HS-5 (cell line): Measurements from ENCODE around the gene HIF1A.
"Not testable (repeated sequence)": the region's sequence is repeated elsewhere in the genome, so short reads cannot be mapped to it uniquely, and the experiment has no call there.

Source experiments
- DNase-seq: peaks from one replicate; pipeline ENCODE4 v3.0.0-alpha.2; 2012; ENCODE audit warnings: low read depth

The HIF1A gene

DNA sequence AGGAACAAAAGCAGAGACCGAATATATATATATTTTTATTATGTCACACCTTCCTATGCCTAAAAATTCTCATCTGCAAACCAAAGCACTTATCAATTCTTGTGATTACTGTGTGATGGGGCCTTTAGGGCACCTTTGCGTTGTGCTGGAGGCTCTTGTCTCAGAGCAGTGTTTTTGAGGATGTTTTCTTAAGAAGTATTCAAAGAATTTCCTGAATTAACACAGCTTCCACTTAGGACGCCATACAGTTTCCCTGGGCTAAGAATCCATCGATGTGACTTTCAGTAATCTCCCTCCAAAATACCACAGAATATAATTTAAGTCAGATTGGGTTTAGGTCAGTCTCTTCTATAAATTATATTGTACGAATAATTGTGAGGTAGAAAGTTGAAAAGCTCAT is 22.0 kb upstream of the HIF1A start:
- DNase-seq: no peak

GRCh38 chr14:61675291-61675690 is 20.0 kb upstream of the HIF1A start:
- DNase-seq: no peak

- DNase-seq: no peak
Measured at GRCh38 chr14:61677479-61677878, 17.8 kb upstream of the HIF1A start.

DNA sequence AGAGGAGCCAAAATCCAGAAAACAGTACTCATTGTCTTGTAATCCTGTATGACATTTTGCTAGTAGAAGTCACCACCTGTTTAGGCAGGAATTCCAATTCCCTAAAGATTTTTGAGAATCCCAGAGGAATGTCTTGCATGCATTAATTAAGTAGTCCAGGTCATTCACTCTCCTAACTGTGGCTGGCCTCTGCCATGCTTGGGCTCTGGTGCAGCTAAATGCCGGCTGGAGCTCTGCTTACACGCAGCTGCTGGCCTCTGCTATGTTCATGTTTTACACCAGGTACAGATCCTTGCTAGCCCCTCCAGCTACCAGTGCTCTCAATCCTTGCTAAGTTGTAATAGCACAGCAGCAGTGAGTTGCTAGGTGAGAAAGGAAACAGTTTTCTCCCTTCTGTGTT is 16.3 kb upstream of the HIF1A start:
- DNase-seq: no peak

GRCh38 chr14:61681413-61681812 is 13.9 kb upstream of the HIF1A start:
- DNase-seq: no peak

DNA sequence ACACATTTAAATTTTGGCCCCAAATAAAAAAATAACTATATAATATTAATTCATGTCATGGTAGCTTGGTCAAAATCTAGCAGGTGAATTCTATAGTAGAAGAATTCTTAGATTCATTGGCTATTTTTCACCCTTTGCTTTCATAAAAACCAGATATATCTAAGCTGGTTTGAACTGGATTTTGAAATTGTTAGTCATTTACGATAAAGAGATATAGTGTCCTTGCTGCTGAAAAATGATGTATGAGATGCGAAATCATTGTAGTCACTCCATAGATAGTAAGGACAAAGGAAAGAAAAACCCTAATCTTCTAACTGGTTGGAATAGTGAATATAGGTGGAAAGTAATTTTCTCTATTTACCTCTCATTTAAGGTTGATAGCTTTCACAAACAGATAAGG is 12.2 kb upstream of the HIF1A start:
- DNase-seq: no peak

DNA sequence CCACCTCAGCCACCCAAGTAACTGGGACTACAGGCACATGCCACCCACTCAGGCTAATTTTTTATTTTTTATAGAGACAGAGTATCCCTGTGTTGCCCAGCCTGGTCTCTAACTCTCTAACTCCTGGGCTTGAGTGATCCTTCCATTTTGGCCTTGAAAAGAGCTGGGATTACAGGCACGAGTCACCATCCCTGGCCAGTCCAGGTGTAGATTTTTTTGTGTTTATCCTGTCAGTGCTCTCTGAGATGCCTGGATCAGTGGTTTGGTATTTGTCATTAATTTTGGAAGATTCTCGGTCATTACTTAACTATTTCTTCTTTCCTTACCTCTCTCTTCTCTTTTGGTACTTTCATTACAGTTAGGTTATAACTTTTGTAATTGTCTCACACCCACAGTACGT is 5.3 kb upstream of the HIF1A start:
- no peak for DNase-seq

DNA sequence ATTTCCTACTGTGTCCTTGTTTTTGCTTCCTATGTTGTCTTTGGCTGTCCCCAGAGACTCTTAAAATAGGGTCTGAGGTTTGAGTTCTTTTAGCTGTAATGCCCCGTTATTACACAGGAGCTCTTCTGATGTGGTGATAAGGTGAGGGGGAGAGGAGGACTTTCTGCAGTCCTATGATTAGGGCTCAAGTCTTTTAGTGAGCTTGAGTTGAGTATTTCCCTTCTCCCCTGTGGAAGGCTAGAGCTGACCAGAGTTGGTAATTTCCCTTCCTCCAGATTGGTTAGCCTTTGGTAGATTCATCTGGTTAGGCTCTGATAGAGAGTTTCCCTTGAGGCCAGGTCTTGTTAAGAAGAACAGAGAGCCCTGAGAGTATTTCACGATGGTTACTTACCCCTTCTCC is 4.3 kb upstream of the HIF1A start:
- no peak for DNase-seq

GRCh38 chr14:61691495-61691894 is 3.8 kb upstream of the HIF1A start:
- no peak for DNase-seq

GRCh38 chr14:61694039-61694438 is 1.3 kb upstream of the HIF1A start:
- no peak for DNase-seq

DNA sequence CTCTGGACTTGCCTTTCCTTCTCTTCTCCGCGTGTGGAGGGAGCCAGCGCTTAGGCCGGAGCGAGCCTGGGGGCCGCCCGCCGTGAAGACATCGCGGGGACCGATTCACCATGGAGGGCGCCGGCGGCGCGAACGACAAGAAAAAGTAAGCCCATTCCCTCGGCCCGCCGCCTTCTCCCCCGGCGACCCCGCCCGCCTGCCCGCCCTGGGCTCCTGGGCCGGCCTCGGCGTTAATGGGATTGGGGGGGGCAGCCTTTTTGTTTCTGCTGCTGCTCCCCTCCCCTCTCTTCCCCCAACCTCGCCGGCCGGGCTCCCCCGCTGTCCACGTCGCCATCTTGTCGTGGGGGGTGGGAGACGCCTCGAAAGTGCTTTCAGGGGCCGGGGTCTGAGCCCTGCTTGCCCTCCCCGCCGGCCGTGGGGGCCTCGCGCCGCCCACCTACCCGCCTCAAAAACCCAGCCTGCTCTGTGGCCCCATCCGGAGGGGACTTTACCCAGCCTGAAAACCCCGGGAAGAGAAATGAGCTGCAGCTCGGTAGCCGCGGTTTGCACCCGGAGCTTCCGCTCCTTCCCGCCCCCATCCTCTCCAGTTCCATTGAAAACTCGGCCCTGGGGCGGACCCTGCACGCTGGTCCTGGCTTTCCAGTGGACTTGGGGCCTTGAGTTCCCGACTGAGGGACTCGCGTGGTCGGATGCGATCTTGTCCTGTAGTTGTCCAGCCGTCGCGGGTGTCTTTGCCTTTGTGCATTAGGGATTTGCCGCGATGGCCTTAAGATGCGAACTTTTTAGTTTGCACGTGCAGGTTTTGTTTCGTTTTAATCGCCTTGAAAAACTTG is 598 bp downstream of the HIF1A start:
- no peak for DNase-seq

DNA sequence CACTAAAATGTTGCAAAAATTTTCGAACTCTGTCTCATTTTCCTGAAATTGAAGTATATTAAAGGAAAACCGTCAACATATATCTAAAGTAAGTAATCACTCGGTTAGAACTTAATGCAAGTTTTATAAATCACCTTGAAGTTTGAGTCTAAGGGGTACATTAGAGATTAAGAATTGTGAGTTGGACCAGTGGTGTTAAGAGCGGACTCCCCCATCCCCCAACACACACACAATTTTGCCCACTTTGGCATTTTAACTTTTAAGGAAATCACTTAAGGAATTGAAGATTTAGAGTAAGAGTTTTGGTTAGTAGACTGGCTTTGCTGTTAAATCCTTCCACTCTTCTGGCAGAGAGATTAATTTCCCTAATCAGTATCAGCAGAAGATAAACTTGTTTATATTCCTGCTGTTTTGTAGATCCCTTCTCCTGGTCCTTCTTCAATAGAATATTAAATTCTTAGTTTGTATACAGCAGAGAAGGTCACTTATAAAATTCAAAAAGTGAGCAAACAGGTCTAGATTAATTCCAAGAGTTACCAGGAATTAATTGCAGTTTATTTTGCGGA is 1.5 kb downstream of the HIF1A start:
- DNase-seq: no peak

DNA sequence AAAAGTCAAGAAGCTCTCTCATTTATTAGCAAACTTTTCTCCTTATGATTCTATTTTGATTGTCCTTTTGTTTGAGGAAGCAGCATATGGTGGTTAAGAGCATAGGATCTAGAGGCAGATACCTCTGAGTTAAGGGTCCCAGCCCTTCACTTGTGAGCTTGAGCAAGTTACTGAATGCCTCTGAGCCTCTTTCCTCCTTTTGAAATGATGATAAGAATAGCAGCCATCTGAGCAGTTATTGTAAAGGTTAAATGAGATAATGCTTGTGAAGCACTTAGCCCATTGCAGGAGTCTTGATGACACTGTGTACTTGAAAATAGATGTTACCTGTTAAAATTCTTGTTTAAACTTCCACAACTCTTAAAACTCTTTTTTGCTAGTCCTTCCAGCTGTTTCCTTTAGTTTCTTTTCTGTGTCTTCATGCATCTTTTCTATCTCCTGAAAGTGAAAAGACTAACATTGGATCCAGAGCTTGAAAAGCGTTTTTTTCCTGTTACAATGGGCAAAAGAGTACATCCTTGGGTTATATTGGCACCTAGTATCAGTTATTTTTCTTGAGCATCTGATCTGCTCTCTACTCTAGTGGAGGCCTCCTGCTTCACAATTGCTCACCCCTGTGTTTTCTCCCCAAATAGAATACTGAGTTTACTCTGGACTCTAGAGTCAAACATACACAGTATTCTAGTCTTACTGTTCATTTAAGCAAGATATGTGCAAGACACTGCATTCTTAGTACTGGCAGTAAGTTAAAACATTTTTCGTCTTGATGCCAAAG is 3.1 kb downstream of the HIF1A start:
- DNase-seq: no peak

DNA sequence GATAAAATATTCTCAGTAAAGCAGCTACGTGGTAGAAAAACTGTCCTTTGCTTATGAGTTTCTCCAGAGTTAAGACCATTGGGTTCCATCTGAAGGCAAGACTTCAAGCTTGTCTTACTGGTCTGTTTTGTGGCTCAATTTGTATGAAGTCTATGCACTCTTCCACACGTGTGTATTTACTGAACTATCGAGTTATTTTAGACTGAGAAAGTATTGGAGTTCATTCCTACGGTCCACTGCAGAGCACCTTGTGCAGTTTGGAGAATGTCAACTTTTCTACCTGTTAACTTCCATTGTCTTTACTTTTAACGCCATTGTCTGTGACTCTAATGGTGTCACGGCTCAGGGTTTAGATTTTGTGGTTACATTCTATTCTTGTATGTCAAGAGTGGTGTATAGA is 3.7 kb downstream of the HIF1A start:
- no peak for DNase-seq

GRCh38 chr14:61700104-61700886 is 5.0 kb downstream of the HIF1A start:
- DNase-seq: no peak

DNA sequence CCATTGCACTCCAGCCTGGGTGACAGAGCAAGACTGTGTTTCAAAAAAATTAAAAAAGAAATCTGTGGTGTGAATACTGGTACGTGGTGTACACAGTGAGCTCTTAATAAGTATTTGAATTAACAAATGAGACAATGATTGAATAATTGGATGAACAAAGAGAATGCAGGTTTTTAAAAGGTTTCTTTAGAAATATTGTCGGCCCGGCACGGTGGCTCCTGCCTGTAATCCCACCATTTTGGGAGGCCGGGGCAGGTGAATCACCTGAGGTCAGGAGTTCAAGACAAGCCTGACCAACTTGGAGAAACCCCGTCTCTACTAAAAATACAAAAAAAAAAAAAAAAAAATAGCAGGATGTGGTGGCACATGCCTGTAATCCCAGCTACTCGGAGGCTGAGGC is 6.6 kb downstream of the HIF1A start:
- DNase-seq: no peak

- DNase-seq: no peak
Measured at GRCh38 chr14:61703342-61704129, 8.2 kb downstream of the HIF1A start.

- DNase-seq: no peak
Measured at GRCh38 chr14:61704554-61704953, 9.2 kb downstream of the HIF1A start.

DNA sequence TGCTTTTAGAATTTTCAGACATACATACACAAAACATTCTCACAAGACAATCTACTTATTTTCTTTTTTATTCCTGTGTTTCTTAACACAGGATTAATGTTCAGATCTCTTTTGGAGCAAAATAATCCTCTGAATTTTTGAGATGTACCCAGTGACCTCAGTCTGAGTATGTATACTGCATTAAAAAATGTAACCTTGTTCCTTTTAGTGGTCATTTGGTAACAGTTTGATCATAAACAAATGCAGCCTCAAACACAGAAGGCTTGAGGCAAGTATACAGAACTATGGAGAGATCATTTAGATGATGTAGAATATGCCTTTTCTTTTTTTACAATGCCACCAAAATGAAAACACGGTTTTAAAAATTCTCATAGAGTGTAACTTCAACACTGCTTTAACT is 9.7 kb downstream of the HIF1A start:
- DNase-seq: no peak

- DNase-seq: no peak
Measured at GRCh38 chr14:61706096-61706690, 10.9 kb downstream of the HIF1A start.

DNA sequence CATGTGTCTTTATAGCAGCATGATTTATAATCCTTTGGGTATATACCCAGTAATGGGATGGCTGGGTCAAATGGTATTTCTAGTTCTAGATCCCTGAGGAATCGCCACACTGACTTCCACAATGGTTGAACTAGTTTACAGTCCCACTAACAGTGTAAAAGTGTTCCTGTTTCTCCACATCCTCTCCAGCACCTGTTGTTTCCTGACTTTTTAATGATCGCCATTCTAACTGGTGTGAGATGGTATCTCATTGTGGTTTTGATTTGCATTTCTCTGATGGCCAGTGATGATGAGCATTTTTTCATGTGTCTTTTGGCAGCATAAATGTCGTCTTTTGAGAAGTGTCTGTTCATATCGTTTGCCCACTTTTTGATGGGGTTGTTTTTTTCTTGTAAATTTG is 12.5 kb downstream of the HIF1A start:
- not testable (repeated sequence) for DNase-seq
